Adrenal gland (tissue), 12 donors: Measurements from ENCODE around the gene TRPM5. TPM values are rescaled to one million over a fixed set of nuclear protein-coding genes. Genes with fewer than 3 reads are reported as not detected.

Source experiments
- DNase-seq, 7 donors: peaks; one replicate each; pipeline ENCODE4 v3.0.0-alpha.2; 2019 to 2020
- H3K27ac ChIP-seq, 5 donors: fragments of 200-600 bp; sonication (generic) in 4 of 5; 1 replicate in 3 of 5; 2 replicates in 2 of 5; pipeline versions ENCODE4 v1.5.1 to v1.8.0; 2016 to 2020; ENCODE audit warnings: mild to moderate bottlenecking in 1 of 5
- H3K27me3 ChIP-seq: fragments of 200-600 bp; 2 replicates; pipeline ENCODE4 v1.8.0; 2021
- H3K36me3 ChIP-seq, 2 donors: fragments of 200-600 bp; replicated peaks in 1 of 2; 1 replicate in 1 of 2; 2 replicates in 1 of 2; pipeline versions ENCODE4 v1.5.1 to v1.8.0; 2018 to 2022
- H3K4me1 ChIP-seq, 2 donors: fragments of 200-600 bp; replicated peaks in 1 of 2; 1 replicate in 1 of 2; 2 replicates in 1 of 2; pipeline versions ENCODE4 v1.5.1 to v1.8.0; 2018 to 2021
- H3K4me3 ChIP-seq, 4 donors: fragments of 200-600 bp; sonication (generic) in 3 of 4; one replicate each; pipeline ENCODE4 v1.5.1; 2016 to 2018
- H3K9me3 ChIP-seq, 3 donors: fragments of 200-600 bp; sonication (generic) in 1 of 3; replicated peaks in 1 of 3; 1 replicate in 2 of 3; 2 replicates in 1 of 3; pipeline versions ENCODE4 v1.5.1 to v1.8.0; 2016 to 2021
- POLR2A ChIP-seq, 2 donors: fragments of 450-650 bp; IDR thresholded peaks; one replicate each; pipeline ENCODE4 v1.6.1; 2017; ENCODE audit warnings: antibody characterized with exemption in 2 of 2, mild to moderate bottlenecking in 2 of 2, moderate library complexity in 1 of 2
- WGBS, 4 donors: extraction: QIAGEN DNeasy Blood & Tissue Kit in 2 of 4; methylation state at CpG; one replicate each; pipeline versions ENCODE4 v1.1.5 to v1.1.7; 2013 to 2017; 5-methylcytosine and 5-hydroxymethylcytosine counted together
- intact Hi-C, 2 donors: fragments of 100-400 bp; cut with DNase I; formaldehyde crosslinking; loops; one replicate each; pipeline versions ENCODE4 v1.14.1 to v1.15.0; 2022 to 2023
- polyA plus RNA-seq, 3 donors: library from polyadenylated mRNA; stranded (reverse); fragments of 200-250 nt in 2 of 3; fragments of 350-450 nt in 1 of 3; fragmentation: Illumina TruSeq in 1 of 3; extraction: RNeasy Lipid Tissue Mini Kit (QIAGEN cat#74804) in 1 of 3; gene quantifications; one replicate each; pipeline ENCODE4 v1.2.3, GENCODE V29; 2013 to 2014
- total RNA-seq, 9 donors: library from RNA; depleted of rRNA in 4 of 9; stranded (reverse); fragments of >200 nt in 4 of 9; fragments of 120-200 nt in 1 of 9; fragmentation: NEBNext Ultra II Directional in 1 of 9; extraction: Animal tissue kit (Norgen Biotek cat#: 25700) in 1 of 9; gene quantifications; one replicate each; pipeline versions ENCODE4 v1.1.0 to v1.2.4, GENCODE V29; 2013 to 2023
- TF ChIP-seq, protein P1 (sequence below), 6 experiments: fragments of 450-650 bp in 4 of 6; fragments of 200-600 bp in 2 of 6; sonication (generic) in 1 of 6; IDR thresholded peaks; 1 replicate in 5 of 6; 2 replicates in 1 of 6; pipeline versions ENCODE4 v1.5.1 to v1.8.0; 2016 to 2021; ENCODE audit warnings: antibody characterized with exemption in 6 of 6, mild to moderate bottlenecking in 2 of 6, moderate library complexity in 1 of 6
- donor health status: healthy with polysubstance abuse.
- donor health status: Bipolar disorder and iron deficiency.
- donor health status: DM: yes; HTN: yes; CAD: no.
- donor health status: DM: no; HTN: no; CAD: no.
- donor health status: DM: no; HTN: no; CAD: no.
- donor health status: DM: yes; HTN: yes; CAD: no.

Gene TRPM5
- total and polyA plus RNA-seq, 12 donors = 0.11 to 7.4 (median 0.97) TPM; not detected in 1

GRCh38 chr11:2473361-2474058, 29.2 kb upstream of the TRPM5 start:
- Histone ChIP-seq H3K9me3 (no peaks in the 10 kb centered on the region), H3K36me3 (no peaks in the 10 kb centered on the region), H3K4me1 (peaks cover 26 to 58% of the 10 kb centered on the region in 2 donors), H3K27me3 (no peaks in the 10 kb centered on the region), H3K4me3 (no peak overlapping the region), H3K27ac (peak overlapping the region in 4 of 5 donors; percentile 45 to 84 (median 76))
- intact Hi-C loops = no loop called here
- 79 to 98% (median 85%) methylated on average over 9 to 27 of the region's 27 CpGs for WGBS, 4 donors
- TF ChIP-seq, protein P1, sequence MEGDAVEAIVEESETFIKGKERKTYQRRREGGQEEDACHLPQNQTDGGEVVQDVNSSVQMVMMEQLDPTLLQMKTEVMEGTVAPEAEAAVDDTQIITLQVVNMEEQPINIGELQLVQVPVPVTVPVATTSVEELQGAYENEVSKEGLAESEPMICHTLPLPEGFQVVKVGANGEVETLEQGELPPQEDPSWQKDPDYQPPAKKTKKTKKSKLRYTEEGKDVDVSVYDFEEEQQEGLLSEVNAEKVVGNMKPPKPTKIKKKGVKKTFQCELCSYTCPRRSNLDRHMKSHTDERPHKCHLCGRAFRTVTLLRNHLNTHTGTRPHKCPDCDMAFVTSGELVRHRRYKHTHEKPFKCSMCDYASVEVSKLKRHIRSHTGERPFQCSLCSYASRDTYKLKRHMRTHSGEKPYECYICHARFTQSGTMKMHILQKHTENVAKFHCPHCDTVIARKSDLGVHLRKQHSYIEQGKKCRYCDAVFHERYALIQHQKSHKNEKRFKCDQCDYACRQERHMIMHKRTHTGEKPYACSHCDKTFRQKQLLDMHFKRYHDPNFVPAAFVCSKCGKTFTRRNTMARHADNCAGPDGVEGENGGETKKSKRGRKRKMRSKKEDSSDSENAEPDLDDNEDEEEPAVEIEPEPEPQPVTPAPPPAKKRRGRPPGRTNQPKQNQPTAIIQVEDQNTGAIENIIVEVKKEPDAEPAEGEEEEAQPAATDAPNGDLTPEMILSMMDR (IDR thresholded peaks at IDR 0.05) = no peak
- no peak for TF ChIP-seq POLR2A (IDR thresholded peaks at IDR 0.05)
- peak; percentile 54 to 75 (median 63) for DNase-seq

- H3K27ac ChIP-seq = peak overlapping the region in 4 of 5 donors; percentile 43 to 84 (median 76)
- intact Hi-C loops = no loop called here
- no peak overlapping the region for H3K4me3 ChIP-seq
- no peak for TF ChIP-seq POLR2A (IDR thresholded peaks at IDR 0.05)
- TF ChIP-seq, protein P1 (IDR thresholded peaks at IDR 0.05) = no peak
- H3K9me3 ChIP-seq = no peaks in the 10 kb centered on the region
- no peaks in the 10 kb centered on the region for H3K27me3 ChIP-seq
- DNase-seq = peak in 5 of 7 donors; percentile 24 to 51 (median 26)
- H3K4me1 ChIP-seq = peaks cover 26 to 56% of the 10 kb centered on the region in 2 donors
- 61 to 70% (median 70%) methylated on average over 7 to 8 of the region's 8 CpGs for WGBS, 4 donors
- no peaks in the 10 kb centered on the region for H3K36me3 ChIP-seq
Observed at GRCh38 chr11:2472428-2473186, 28.3 kb upstream of the TRPM5 start.

DNA sequence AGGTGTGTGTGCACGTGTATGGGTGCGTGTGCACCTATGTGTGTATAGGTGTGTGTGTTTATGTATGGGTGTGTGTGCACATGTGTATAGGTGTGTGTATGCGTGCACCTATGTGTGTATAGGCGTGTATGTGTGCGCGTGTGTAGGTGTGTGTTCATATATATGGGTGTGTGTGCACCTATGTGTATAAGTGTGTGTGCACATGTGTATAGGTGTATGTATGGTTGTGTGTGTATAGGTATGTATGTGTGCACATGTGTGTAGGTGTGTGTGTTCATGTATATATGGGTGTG, 27.4 kb upstream of the TRPM5 start:
- TF ChIP-seq, protein P1 (IDR thresholded peaks at IDR 0.05) = no peak
- TF ChIP-seq POLR2A (IDR thresholded peaks at IDR 0.05) = no peak
- 87 to 93% (median 91%) methylated on average over 6 of the region's 6 CpGs for WGBS, 4 donors
- Histone ChIP-seq H3K4me1 (peaks cover 19 to 56% of the 10 kb centered on the region in 2 donors), H3K4me3 (no peak overlapping the region), H3K9me3 (no peaks in the 10 kb centered on the region), H3K27me3 (no peaks in the 10 kb centered on the region), H3K36me3 (no peaks in the 10 kb centered on the region), H3K27ac (peak overlapping the region in 1 of 5 donors; percentile 83)
- intact Hi-C loops = no loop called here
- no peak for DNase-seq

GRCh38 chr11:2471048-2471803, 26.9 kb upstream of the TRPM5 start:
- peak in 4 of 7 donors; percentile 13 to 48 (median 19) for DNase-seq
- 64 to 72% (median 70%) methylated on average over 14 to 17 of the region's 17 CpGs for WGBS, 4 donors
- peak overlapping the region in 3 of 5 donors; percentile 3 to 83 (median 21) for H3K27ac ChIP-seq
- H3K27me3 ChIP-seq = no peaks in the 10 kb centered on the region
- no peaks in the 10 kb centered on the region for H3K36me3 ChIP-seq
- TF ChIP-seq, protein P1 (IDR thresholded peaks at IDR 0.05) = no peak
- TF ChIP-seq POLR2A (IDR thresholded peaks at IDR 0.05) = no peak
- intact Hi-C loops = no loop called here
- H3K9me3 ChIP-seq = no peaks in the 10 kb centered on the region
- peaks cover 22 to 56% of the 10 kb centered on the region in 2 donors for H3K4me1 ChIP-seq
- H3K4me3 ChIP-seq = no peak overlapping the region
